Upper lobe of left lung (tissue), 4 donors: ENCODE measurements around the gene CALR3.

ENCODE experiments used
- EP300 ChIP-seq, 4 donors: sonication (generic); formaldehyde crosslinking; IDR thresholded peaks; one replicate each; pipeline ENCODE4 v1.5.1; 2017; ENCODE audit warnings: antibody characterized with exemption in 4 of 4, control low read depth in 2 of 4
- POLR2A ChIP-seq, 4 donors: fragments of 450-650 bp; IDR thresholded peaks; one replicate each; pipeline ENCODE4 v1.5.1; 2016 to 2017; ENCODE audit warnings: antibody characterized with exemption in 4 of 4, mild to moderate bottlenecking in 2 of 4
- POLR2AphosphoS5 ChIP-seq, 2 donors: sonication (generic); formaldehyde crosslinking; IDR thresholded peaks; one replicate each; pipeline ENCODE4 v1.5.1; 2017; ENCODE audit warnings: antibody characterized with exemption in 2 of 2
- TF ChIP-seq, protein P1 (sequence below), 6 experiments: fragments of 450-650 bp in 4 of 6; fragments of 200-600 bp in 2 of 6; sonication (generic) in 2 of 6; IDR thresholded peaks; one replicate each; pipeline ENCODE4 v1.5.1; 2016 to 2019; ENCODE audit warnings: antibody characterized with exemption in 6 of 6

DNA sequence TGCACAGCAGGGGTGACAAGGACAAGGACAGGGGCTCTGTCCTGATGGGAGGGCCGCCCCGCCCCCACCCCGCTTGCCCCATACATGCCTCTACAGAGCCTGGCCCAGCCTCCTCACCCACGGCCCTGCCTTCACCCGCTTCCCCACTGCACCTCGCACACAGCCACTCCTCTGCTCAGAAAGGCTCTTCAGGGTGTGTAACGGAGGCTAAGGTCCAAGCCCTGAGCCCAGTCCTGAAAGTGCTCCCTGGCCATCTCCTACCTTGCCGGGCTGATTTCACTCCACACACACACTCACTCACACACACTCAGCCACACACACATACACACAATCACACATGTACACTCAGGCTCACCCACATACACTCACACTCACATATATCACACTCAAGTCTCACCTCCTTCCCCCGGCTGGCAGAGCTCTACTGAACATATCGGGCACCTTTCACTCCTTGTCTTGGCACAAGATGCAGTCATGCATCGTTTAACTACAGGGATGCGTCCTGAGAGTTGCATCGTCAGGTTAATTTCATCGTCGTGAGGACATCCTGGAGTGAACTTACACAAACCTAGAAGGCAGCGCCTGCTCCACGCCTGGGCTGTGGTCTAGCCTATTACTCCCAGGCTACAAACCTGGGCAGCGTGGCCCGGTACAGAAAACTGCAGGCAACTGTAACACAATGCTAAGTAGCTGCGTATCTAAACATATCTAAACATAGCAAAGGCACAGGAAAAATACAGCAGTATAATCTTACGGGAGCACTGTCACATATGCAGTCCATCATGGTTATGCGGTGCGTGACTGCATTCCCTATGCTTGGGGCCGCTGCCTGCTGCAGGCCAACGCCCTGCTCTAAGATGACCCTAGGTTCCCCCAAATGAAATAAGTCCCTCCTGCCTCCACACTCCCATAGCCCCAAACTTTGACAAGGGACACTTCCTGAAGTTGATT is 37.3 kb downstream of the CALR3 start:
- TF ChIP-seq, protein P1, sequence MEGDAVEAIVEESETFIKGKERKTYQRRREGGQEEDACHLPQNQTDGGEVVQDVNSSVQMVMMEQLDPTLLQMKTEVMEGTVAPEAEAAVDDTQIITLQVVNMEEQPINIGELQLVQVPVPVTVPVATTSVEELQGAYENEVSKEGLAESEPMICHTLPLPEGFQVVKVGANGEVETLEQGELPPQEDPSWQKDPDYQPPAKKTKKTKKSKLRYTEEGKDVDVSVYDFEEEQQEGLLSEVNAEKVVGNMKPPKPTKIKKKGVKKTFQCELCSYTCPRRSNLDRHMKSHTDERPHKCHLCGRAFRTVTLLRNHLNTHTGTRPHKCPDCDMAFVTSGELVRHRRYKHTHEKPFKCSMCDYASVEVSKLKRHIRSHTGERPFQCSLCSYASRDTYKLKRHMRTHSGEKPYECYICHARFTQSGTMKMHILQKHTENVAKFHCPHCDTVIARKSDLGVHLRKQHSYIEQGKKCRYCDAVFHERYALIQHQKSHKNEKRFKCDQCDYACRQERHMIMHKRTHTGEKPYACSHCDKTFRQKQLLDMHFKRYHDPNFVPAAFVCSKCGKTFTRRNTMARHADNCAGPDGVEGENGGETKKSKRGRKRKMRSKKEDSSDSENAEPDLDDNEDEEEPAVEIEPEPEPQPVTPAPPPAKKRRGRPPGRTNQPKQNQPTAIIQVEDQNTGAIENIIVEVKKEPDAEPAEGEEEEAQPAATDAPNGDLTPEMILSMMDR (IDR thresholded peaks at IDR 0.05): no peak
- TF ChIP-seq POLR2A (IDR thresholded peaks at IDR 0.05) (no peak), POLR2AphosphoS5 (IDR thresholded peaks at IDR 0.05) (no peak), EP300 (IDR thresholded peaks at IDR 0.05) (no peak)
